SK-N-SH treated with all-trans-retinoic acid at 6 μM for 48 hours (cell line): ENCODE measurements around the gene CHSY1.
"Not testable (repeated sequence)": the region's sequence is repeated elsewhere in the genome, so short reads cannot be mapped to it uniquely, and the experiment has no call there.

Source experiments
- ATAC-seq: fragments of 200-7000 bp; cut with Tn5 transposase; 3 replicates; pipeline ENCODE4 v1.9.1; 2020; ENCODE audit warnings: mild to moderate bottlenecking, moderate library complexity
- ARNTL ChIP-seq: fragments of 450-650 bp; formaldehyde crosslinking; IDR thresholded peaks from 2 replicates; pipeline ENCODE4 v1.5.0; 2020; ENCODE audit warnings: low read depth, mild to moderate bottlenecking, moderate library complexity, borderline replicate concordance
- BACH2 ChIP-seq: fragments of 250-450 bp; sonication (Bioruptor Pico); IDR thresholded peaks from 2 replicates; pipeline ENCODE4 v1.9.0; 2021; ENCODE audit warnings: mild to moderate bottlenecking, borderline replicate concordance
- CREB5 ChIP-seq: fragments of 250-450 bp; sonication (Bioruptor Pico); IDR thresholded peaks from 2 replicates; pipeline ENCODE4 v1.5.1; 2020; ENCODE audit warnings: low read depth, mild to moderate bottlenecking, moderate library complexity
- CSDC2 ChIP-seq: fragments of 250-450 bp; sonication (Bioruptor Pico); IDR thresholded peaks from 2 replicates; pipeline ENCODE4 v1.5.0; 2020; ENCODE audit warnings: mild to moderate bottlenecking, moderate library complexity
- CSRNP3 ChIP-seq: fragments of 250-450 bp; sonication (Bioruptor Pico); IDR thresholded peaks from 2 replicates; pipeline ENCODE4 v1.5.1; 2021; ENCODE audit warnings: mild to moderate bottlenecking, moderate library complexity
- ISL1 ChIP-seq: fragments of 250-450 bp; sonication (Bioruptor Pico); IDR thresholded peaks from 2 replicates; pipeline ENCODE4 v2.1.2; 2022; ENCODE audit warnings: mild to moderate bottlenecking, moderate library complexity
- OSR1 ChIP-seq: fragments of 250-450 bp; sonication (Bioruptor Pico); IDR thresholded peaks from 2 replicates; pipeline ENCODE4 v1.8.0; 2022; ENCODE audit warnings: moderate library complexity, mild to moderate bottlenecking, inconsistent platforms
- PATZ1 ChIP-seq: fragments of 250-450 bp; sonication (Bioruptor Pico); IDR thresholded peaks from 2 replicates; pipeline ENCODE4 v1.8.0; 2020; ENCODE audit warnings: mild to moderate bottlenecking, moderate library complexity, borderline replicate concordance
- POU6F1 ChIP-seq: fragments of 250-450 bp; sonication (Bioruptor Pico); IDR thresholded peaks from 2 replicates; pipeline ENCODE4 v1.8.0; 2021; ENCODE audit warnings: low read depth, mild to moderate bottlenecking, moderate library complexity, borderline replicate concordance
- PPARA ChIP-seq: fragments of 250-450 bp; sonication (Bioruptor Pico); IDR thresholded peaks from 2 replicates; pipeline ENCODE4 v1.5.0; 2020; ENCODE audit warnings: mild to moderate bottlenecking, borderline replicate concordance
- SNAI2 ChIP-seq: fragments of 250-450 bp; sonication (Bioruptor Pico); IDR thresholded peaks from 2 replicates; pipeline ENCODE4 v1.5.0; 2020; ENCODE audit warnings: mild to moderate bottlenecking, moderate library complexity
- TCF4 ChIP-seq: fragments of 250-450 bp; sonication (Bioruptor Pico); IDR thresholded peaks from 2 replicates; pipeline ENCODE4 v1.8.0; 2021; ENCODE audit warnings: mild to moderate bottlenecking, moderate library complexity, borderline replicate concordance
- TSHZ2 ChIP-seq: fragments of 250-450 bp; sonication (Bioruptor Pico); IDR thresholded peaks from 2 replicates; pipeline ENCODE4 v1.5.0; 2020; ENCODE audit warnings: mild to moderate bottlenecking, moderate library complexity
- ZC3H10 ChIP-seq: fragments of 250-450 bp; sonication (Bioruptor Pico); IDR thresholded peaks from 2 replicates; pipeline ENCODE4 v1.5.1; 2021; ENCODE audit warnings: mild to moderate bottlenecking, moderate library complexity
- ZFP3 ChIP-seq: fragments of 250-450 bp; sonication (Bioruptor Pico); IDR thresholded peaks from 2 replicates; pipeline ENCODE4 v1.5.0; 2020; ENCODE audit warnings: mild to moderate bottlenecking, moderate library complexity
- ZFP30 ChIP-seq: fragments of 450-650 bp; formaldehyde crosslinking; IDR thresholded peaks from 2 replicates; pipeline ENCODE4 v1.5.0; 2022; ENCODE audit warnings: mild to moderate bottlenecking, moderate library complexity
- ZNF565 ChIP-seq: fragments of 450-650 bp; formaldehyde crosslinking; conservative IDR thresholded peaks from 2 replicates; pipeline ENCODE4 v1.5.0; 2020; ENCODE audit warnings: low read depth, mild to moderate bottlenecking, moderate library complexity
- ZNF70 ChIP-seq: fragments of 450-650 bp; formaldehyde crosslinking; IDR thresholded peaks from 2 replicates; pipeline ENCODE4 v1.5.0; 2020; ENCODE audit warnings: mild to moderate bottlenecking, moderate library complexity
- ZNF8 ChIP-seq: fragments of 450-650 bp; formaldehyde crosslinking; IDR thresholded peaks from 2 replicates; pipeline ENCODE4 v1.5.0; 2020; ENCODE audit warnings: mild to moderate bottlenecking, moderate library complexity

The CHSY1 gene

GRCh38 chr15:101216100-101216499 lies 35.7 kb downstream of the CHSY1 start:
- TF ChIP-seq ZNF565 (CRISPR knock-in tag) (no peak), CSRNP3 (CRISPR knock-in tag) (no peak)
- no peak for ATAC-seq

- TF ChIP-seq ZC3H10, result no peak
- TF ChIP-seq ISL1 (CRISPR knock-in tag), result no peak
- TF ChIP-seq ZFP30 (CRISPR knock-in tag), result no peak
- no peak for TF ChIP-seq TSHZ2
- no peak for TF ChIP-seq ZNF70 (CRISPR knock-in tag)
- no peak for TF ChIP-seq OSR1 (CRISPR knock-in tag)
- no peak for TF ChIP-seq SNAI2 (CRISPR knock-in tag)
- no peak for TF ChIP-seq ZNF8 (CRISPR knock-in tag)
- no peak for TF ChIP-seq ARNTL
- TF ChIP-seq POU6F1 (CRISPR knock-in tag), result no peak
- no peak for TF ChIP-seq TCF4 (CRISPR knock-in tag)
- TF ChIP-seq CSDC2 (CRISPR knock-in tag), result no peak
- ATAC-seq, result no peak
Measured at GRCh38 chr15:101215681-101216080, 36.2 kb downstream of the CHSY1 start.

- ATAC-seq, result not testable (repeated sequence)
Measured at GRCh38 chr15:101214435-101215097, 37.3 kb downstream of the CHSY1 start.

GRCh38 chr15:101213570-101213969 lies 38.3 kb downstream of the CHSY1 start:
- ATAC-seq, result no peak
- TF ChIP-seq ZNF565 (CRISPR knock-in tag) (no peak), ZC3H10 (no peak), CSDC2 (CRISPR knock-in tag) (no peak), TCF4 (CRISPR knock-in tag) (no peak), ARNTL (no peak), CREB5 (CRISPR knock-in tag) (no peak), OSR1 (CRISPR knock-in tag) (no peak), PPARA (CRISPR knock-in tag) (no peak), POU6F1 (CRISPR knock-in tag) (no peak), ZFP30 (CRISPR knock-in tag) (no peak), SNAI2 (CRISPR knock-in tag) (no peak), BACH2 (CRISPR knock-in tag) (no peak), ZFP3 (no peak), CSRNP3 (CRISPR knock-in tag) (no peak), TSHZ2 (no peak), PATZ1 (CRISPR knock-in tag) (no peak)
